Neural cell (in vitro differentiated cells): ENCODE data around the gene DDA1. TPM values are rescaled to one million over a fixed set of nuclear protein-coding genes. Genes with fewer than 3 reads are reported as not detected.
A peak's percentile ranks its signal among the peaks of the same experiment; 100 is the strongest.

ENCODE experiments used
- H2AFZ ChIP-seq: fragments of 200-600, 300-800 bp; sonication (generic), shearing (Covaris generic); 2 replicates; pipeline ENCODE4 v1.6.0; 2014; ENCODE audit warnings: low read depth, mild to moderate bottlenecking, antibody characterized with exemption, low read length, moderate library complexity
- H3F3A ChIP-seq: fragments of 200-600 bp; shearing (Covaris generic); 2 replicates; pipeline ENCODE4 v1.6.1; 2016; ENCODE audit warnings: mild to moderate bottlenecking, moderate library complexity, mixed read lengths, antibody characterized with exemption, low read length; ENCODE audit not compliant: insufficient read depth, poor library complexity, severe bottlenecking
- H3K27ac ChIP-seq: fragments of 200-600, 300-800 bp; sonication (generic), shearing (Covaris generic); 2 replicates; pipeline ENCODE4 v1.5.1; 2014; ENCODE audit warnings: mild to moderate bottlenecking, low read length, moderate library complexity
- H3K27me3 ChIP-seq: fragments of 300-800, 200-600 bp; sonication (generic), shearing (Covaris generic); 2 replicates; pipeline ENCODE4 v1.6.0; 2014; ENCODE audit warnings: mild to moderate bottlenecking, low read depth, low read length, moderate library complexity; ENCODE audit not compliant: insufficient read depth
- H3K36me3 ChIP-seq: fragments of 300-800, 200-600 bp; sonication (generic), shearing (Covaris generic); 2 replicates; pipeline ENCODE4 v1.5.1; 2014; ENCODE audit warnings: mild to moderate bottlenecking, antibody characterized with exemption, low read length, moderate library complexity; ENCODE audit not compliant: insufficient read depth
- H3K4me2 ChIP-seq: fragments of 300-800, 200-600 bp; sonication (generic), shearing (Covaris generic); 2 replicates; pipeline ENCODE4 v1.6.0; 2014; ENCODE audit warnings: mild to moderate bottlenecking, low read length
- H3K4me3 ChIP-seq: fragments of 300-800, 200-600 bp; sonication (generic), shearing (Covaris generic); 2 replicates; pipeline ENCODE4 v1.5.1; 2014; ENCODE audit warnings: mild to moderate bottlenecking, low read length, moderate library complexity
- H3K79me2 ChIP-seq: fragments of 200-600 bp; shearing (Covaris generic); replicated peaks from 2 replicates; pipeline ENCODE4 v1.6.0; 2014; ENCODE audit warnings: mild to moderate bottlenecking, low read length, moderate library complexity; ENCODE audit not compliant: insufficient read depth
- H3K9ac ChIP-seq: fragments of 300-800, 200-600 bp; sonication (generic), shearing (Covaris generic); 2 replicates; pipeline ENCODE4 v1.6.1; 2016; ENCODE audit warnings: mild to moderate bottlenecking, low read length, mixed read lengths
- H3K9me2 ChIP-seq: fragments of 200-600 bp; shearing (Covaris generic); 2 replicates; pipeline ENCODE4 v1.6.1; 2016; ENCODE audit warnings: mild to moderate bottlenecking, low read length, mixed read lengths; ENCODE audit not compliant: insufficient read depth
- H3K9me3 ChIP-seq: fragments of 200-600, 300-800 bp; sonication (generic), shearing (Covaris generic); 2 replicates; pipeline ENCODE4 v1.6.1; 2016; ENCODE audit warnings: mild to moderate bottlenecking, mixed run types, low read length, moderate library complexity, mixed read lengths
- H4K20me1 ChIP-seq: fragments of 200-600 bp; shearing (Covaris generic); 2 replicates; pipeline ENCODE4 v1.6.1; 2016; ENCODE audit warnings: mild to moderate bottlenecking, mixed run types; ENCODE audit not compliant: insufficient read depth
- EP300 ChIP-seq: fragments of 450-650 bp; conservative IDR thresholded peaks from 2 replicates; pipeline ENCODE4 v1.6.1; 2014; ENCODE audit warnings: antibody characterized with exemption, mild to moderate bottlenecking, moderate library complexity; ENCODE audit not compliant: poor library complexity, severe bottlenecking
- EZH2 ChIP-seq: fragments of 200-600, 300-800 bp; shearing (Covaris generic), sonication (generic); IDR thresholded peaks from 2 replicates; pipeline ENCODE4 v1.6.1; 2014; ENCODE audit warnings: antibody characterized with exemption, low read length, borderline replicate concordance, mild to moderate bottlenecking; ENCODE audit not compliant: insufficient read depth, poor library complexity, severe bottlenecking
- MXI1 ChIP-seq: fragments of 450-650 bp; conservative IDR thresholded peaks from 2 replicates; pipeline ENCODE4 v1.6.1; 2014; ENCODE audit warnings: antibody characterized with exemption, mild to moderate bottlenecking; ENCODE audit not compliant: poor library complexity, severe bottlenecking
- POLR2AphosphoS5 ChIP-seq: IDR thresholded peaks from 2 replicates; pipeline ENCODE4 v1.6.1; 2012
- RAD21 ChIP-seq: fragments of 450-650 bp; conservative IDR thresholded peaks from 2 replicates; pipeline ENCODE4 v1.6.1; 2014; ENCODE audit warnings: antibody characterized with exemption, mild to moderate bottlenecking, moderate library complexity
- SMC3 ChIP-seq: fragments of 450-650 bp; conservative IDR thresholded peaks from 2 replicates; pipeline ENCODE4 v1.6.1; 2014; ENCODE audit warnings: antibody characterized with exemption, mild to moderate bottlenecking, moderate library complexity; ENCODE audit not compliant: poor library complexity
- TAF1 ChIP-seq: IDR thresholded peaks from 2 replicates; pipeline ENCODE4 v1.6.1; 2012; ENCODE audit warnings: low read depth
- polyA plus RNA-seq: library from polyadenylated mRNA; depleted of rRNA; stranded (reverse); fragments of >200 nt; gene quantifications from 2 replicates; pipeline ENCODE4 v1.2.3, GENCODE V29; 2014
- TF ChIP-seq, protein P1 (sequence below): IDR thresholded peaks from 2 replicates; pipeline ENCODE4 v1.6.1; 2012; ENCODE audit warnings: borderline replicate concordance
- TF ChIP-seq, protein P2 (sequence below): fragments of 450-650 bp; IDR thresholded peaks from 2 replicates; pipeline ENCODE4 v1.5.1; 2014; ENCODE audit warnings: antibody characterized with exemption, mild to moderate bottlenecking, moderate library complexity; ENCODE audit not compliant: poor library complexity, severe bottlenecking

DDA1 gene
- polyA plus RNA-seq, 1 donor from 2014 or later: 25.4 TPM

DNA sequence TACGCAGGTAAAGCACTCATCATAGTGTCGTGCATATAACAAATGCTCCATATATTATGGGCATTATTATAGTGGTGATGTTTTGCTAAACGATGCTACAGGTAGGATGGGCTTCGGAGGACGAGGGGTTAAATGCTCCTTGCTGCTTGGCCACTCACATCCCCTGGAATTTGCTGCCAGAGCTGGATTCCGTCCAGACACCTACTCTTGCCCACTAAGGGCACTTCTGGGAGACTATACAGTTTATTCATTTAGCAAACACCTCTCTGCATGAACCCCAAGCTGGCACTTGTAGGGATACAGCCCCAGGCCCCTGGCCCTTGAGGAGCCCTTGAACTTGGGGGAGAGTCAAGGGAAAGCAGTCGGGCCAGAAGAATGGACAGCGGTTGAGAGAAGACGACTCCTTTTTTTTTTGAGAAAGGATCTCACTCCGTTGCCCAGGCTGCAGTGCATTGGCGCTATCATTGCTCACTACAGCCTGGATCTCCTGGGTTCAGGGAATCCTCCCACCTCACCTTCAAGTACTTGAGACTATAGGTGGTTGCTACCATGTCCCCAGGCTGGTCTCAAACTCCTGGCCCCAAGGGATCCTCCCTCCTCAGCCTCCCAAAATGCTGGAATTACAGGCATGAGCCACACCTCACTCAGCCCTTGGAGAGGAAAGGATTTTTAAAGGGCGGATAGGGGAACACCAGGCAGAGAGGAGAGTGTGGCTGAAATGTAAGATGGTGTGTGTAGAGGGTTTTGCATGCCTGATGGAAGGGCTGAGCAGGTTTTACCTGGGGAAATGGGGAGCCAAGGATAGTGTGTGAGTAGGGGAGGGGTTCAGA is 4.8 kb upstream of the DDA1 start:
- Histone ChIP-seq H3F3A (no peaks in the 10 kb centered on the region), H3K4me2 (no peak overlapping the region), H3K27me3 (no peaks in the 10 kb centered on the region), H3K36me3 (no peaks in the 10 kb centered on the region), H3K9ac (no peak overlapping the region), H3K27ac (no peak overlapping the region), H3K9me3 (no peaks in the 10 kb centered on the region), H2AFZ (no peak overlapping the region), H3K79me2 (peaks cover 1% of the 10 kb centered on the region), H3K4me3 (peak overlapping the region; percentile 92), H3K9me2 (no peaks in the 10 kb centered on the region), H4K20me1 (no peaks in the 10 kb centered on the region)
- TF ChIP-seq, protein P1, sequence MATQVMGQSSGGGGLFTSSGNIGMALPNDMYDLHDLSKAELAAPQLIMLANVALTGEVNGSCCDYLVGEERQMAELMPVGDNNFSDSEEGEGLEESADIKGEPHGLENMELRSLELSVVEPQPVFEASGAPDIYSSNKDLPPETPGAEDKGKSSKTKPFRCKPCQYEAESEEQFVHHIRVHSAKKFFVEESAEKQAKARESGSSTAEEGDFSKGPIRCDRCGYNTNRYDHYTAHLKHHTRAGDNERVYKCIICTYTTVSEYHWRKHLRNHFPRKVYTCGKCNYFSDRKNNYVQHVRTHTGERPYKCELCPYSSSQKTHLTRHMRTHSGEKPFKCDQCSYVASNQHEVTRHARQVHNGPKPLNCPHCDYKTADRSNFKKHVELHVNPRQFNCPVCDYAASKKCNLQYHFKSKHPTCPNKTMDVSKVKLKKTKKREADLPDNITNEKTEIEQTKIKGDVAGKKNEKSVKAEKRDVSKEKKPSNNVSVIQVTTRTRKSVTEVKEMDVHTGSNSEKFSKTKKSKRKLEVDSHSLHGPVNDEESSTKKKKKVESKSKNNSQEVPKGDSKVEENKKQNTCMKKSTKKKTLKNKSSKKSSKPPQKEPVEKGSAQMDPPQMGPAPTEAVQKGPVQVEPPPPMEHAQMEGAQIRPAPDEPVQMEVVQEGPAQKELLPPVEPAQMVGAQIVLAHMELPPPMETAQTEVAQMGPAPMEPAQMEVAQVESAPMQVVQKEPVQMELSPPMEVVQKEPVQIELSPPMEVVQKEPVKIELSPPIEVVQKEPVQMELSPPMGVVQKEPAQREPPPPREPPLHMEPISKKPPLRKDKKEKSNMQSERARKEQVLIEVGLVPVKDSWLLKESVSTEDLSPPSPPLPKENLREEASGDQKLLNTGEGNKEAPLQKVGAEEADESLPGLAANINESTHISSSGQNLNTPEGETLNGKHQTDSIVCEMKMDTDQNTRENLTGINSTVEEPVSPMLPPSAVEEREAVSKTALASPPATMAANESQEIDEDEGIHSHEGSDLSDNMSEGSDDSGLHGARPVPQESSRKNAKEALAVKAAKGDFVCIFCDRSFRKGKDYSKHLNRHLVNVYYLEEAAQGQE: no peak
- no peak for TF ChIP-seq SMC3
- no peak for TF ChIP-seq TAF1
- no peak for TF ChIP-seq POLR2AphosphoS5
- TF ChIP-seq EZH2: no peak
- no peak for TF ChIP-seq MXI1
- no peak for TF ChIP-seq RAD21

DNA sequence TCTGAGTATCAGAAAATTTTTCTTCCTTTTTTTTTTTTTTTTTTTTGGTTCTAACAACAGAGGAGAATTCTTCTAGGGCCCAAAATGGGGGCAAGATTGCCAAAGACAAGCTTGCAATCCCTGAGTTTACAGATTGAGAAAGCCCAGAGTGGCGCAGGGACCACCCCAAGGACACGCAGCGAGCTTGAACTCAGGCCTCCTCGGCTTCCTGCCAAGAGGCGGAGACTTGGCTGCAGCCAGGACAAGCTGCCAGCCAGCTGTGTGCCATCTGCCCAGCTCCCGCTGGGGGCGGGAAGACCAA is 4.2 kb upstream of the DDA1 start:
- peak overlapping the region; percentile 64 for H3K4me2 ChIP-seq
- peak overlapping the region; percentile 52 for H3K9ac ChIP-seq

More for the DNA sequence above, 4.2 kb upstream of the DDA1 start:
- H2AFZ ChIP-seq: peak overlapping the region; percentile 48
- H4K20me1 ChIP-seq: no peaks in the 10 kb centered on the region
- no peaks in the 10 kb centered on the region for H3K36me3 ChIP-seq
- peaks cover 7% of the 10 kb centered on the region for H3K79me2 ChIP-seq
- H3K27ac ChIP-seq: peak overlapping the region; percentile 30
- H3K9me3 ChIP-seq: no peaks in the 10 kb centered on the region
- no peaks in the 10 kb centered on the region for H3F3A ChIP-seq
- H3K4me3 ChIP-seq: peak overlapping the region; percentile 92
- no peaks in the 10 kb centered on the region for H3K27me3 ChIP-seq
- TF ChIP-seq EP300 (no peak), POLR2AphosphoS5 (no peak), TAF1 (no peak), RAD21 (no peak), SMC3 (no peak), EZH2 (no peak), MXI1 (no peak)
- TF ChIP-seq, protein P2, sequence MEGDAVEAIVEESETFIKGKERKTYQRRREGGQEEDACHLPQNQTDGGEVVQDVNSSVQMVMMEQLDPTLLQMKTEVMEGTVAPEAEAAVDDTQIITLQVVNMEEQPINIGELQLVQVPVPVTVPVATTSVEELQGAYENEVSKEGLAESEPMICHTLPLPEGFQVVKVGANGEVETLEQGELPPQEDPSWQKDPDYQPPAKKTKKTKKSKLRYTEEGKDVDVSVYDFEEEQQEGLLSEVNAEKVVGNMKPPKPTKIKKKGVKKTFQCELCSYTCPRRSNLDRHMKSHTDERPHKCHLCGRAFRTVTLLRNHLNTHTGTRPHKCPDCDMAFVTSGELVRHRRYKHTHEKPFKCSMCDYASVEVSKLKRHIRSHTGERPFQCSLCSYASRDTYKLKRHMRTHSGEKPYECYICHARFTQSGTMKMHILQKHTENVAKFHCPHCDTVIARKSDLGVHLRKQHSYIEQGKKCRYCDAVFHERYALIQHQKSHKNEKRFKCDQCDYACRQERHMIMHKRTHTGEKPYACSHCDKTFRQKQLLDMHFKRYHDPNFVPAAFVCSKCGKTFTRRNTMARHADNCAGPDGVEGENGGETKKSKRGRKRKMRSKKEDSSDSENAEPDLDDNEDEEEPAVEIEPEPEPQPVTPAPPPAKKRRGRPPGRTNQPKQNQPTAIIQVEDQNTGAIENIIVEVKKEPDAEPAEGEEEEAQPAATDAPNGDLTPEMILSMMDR: no peak
- TF ChIP-seq, protein P1: no peak
- H3K9me2 ChIP-seq: no peaks in the 10 kb centered on the region
